Neural cell (in vitro differentiated cells): Measurements from ENCODE around the gene ZNF530. TPM values are rescaled to one million over a fixed set of nuclear protein-coding genes. Genes with fewer than 3 reads are reported as not detected.

Source experiments
- H2AFZ ChIP-seq: fragments of 200-600, 300-800 bp; sonication (generic), shearing (Covaris generic); 2 replicates; pipeline ENCODE4 v1.6.0; 2014; ENCODE audit warnings: low read depth, mild to moderate bottlenecking, antibody characterized with exemption, low read length, moderate library complexity
- H3F3A ChIP-seq: fragments of 200-600 bp; shearing (Covaris generic); 2 replicates; pipeline ENCODE4 v1.6.1; 2016; ENCODE audit warnings: mild to moderate bottlenecking, moderate library complexity, mixed read lengths, antibody characterized with exemption, low read length; ENCODE audit not compliant: insufficient read depth, poor library complexity, severe bottlenecking
- H3K27ac ChIP-seq: fragments of 200-600, 300-800 bp; sonication (generic), shearing (Covaris generic); 2 replicates; pipeline ENCODE4 v1.5.1; 2014; ENCODE audit warnings: mild to moderate bottlenecking, low read length, moderate library complexity
- H3K27me3 ChIP-seq: fragments of 300-800, 200-600 bp; sonication (generic), shearing (Covaris generic); 2 replicates; pipeline ENCODE4 v1.6.0; 2014; ENCODE audit warnings: mild to moderate bottlenecking, low read depth, low read length, moderate library complexity; ENCODE audit not compliant: insufficient read depth
- H3K36me3 ChIP-seq: fragments of 300-800, 200-600 bp; sonication (generic), shearing (Covaris generic); 2 replicates; pipeline ENCODE4 v1.5.1; 2014; ENCODE audit warnings: mild to moderate bottlenecking, antibody characterized with exemption, low read length, moderate library complexity; ENCODE audit not compliant: insufficient read depth
- H3K4me2 ChIP-seq: fragments of 300-800, 200-600 bp; sonication (generic), shearing (Covaris generic); 2 replicates; pipeline ENCODE4 v1.6.0; 2014; ENCODE audit warnings: mild to moderate bottlenecking, low read length
- H3K4me3 ChIP-seq: fragments of 300-800, 200-600 bp; sonication (generic), shearing (Covaris generic); 2 replicates; pipeline ENCODE4 v1.5.1; 2014; ENCODE audit warnings: mild to moderate bottlenecking, low read length, moderate library complexity
- H3K79me2 ChIP-seq: fragments of 200-600 bp; shearing (Covaris generic); replicated peaks from 2 replicates; pipeline ENCODE4 v1.6.0; 2014; ENCODE audit warnings: mild to moderate bottlenecking, low read length, moderate library complexity; ENCODE audit not compliant: insufficient read depth
- H3K9ac ChIP-seq: fragments of 300-800, 200-600 bp; sonication (generic), shearing (Covaris generic); 2 replicates; pipeline ENCODE4 v1.6.1; 2016; ENCODE audit warnings: mild to moderate bottlenecking, low read length, mixed read lengths
- H3K9me2 ChIP-seq: fragments of 200-600 bp; shearing (Covaris generic); 2 replicates; pipeline ENCODE4 v1.6.1; 2016; ENCODE audit warnings: mild to moderate bottlenecking, low read length, mixed read lengths; ENCODE audit not compliant: insufficient read depth
- H3K9me3 ChIP-seq: fragments of 200-600, 300-800 bp; sonication (generic), shearing (Covaris generic); 2 replicates; pipeline ENCODE4 v1.6.1; 2016; ENCODE audit warnings: mild to moderate bottlenecking, mixed run types, low read length, moderate library complexity, mixed read lengths
- H4K20me1 ChIP-seq: fragments of 200-600 bp; shearing (Covaris generic); 2 replicates; pipeline ENCODE4 v1.6.1; 2016; ENCODE audit warnings: mild to moderate bottlenecking, mixed run types; ENCODE audit not compliant: insufficient read depth
- CTCF ChIP-seq: fragments of 450-650 bp; IDR thresholded peaks from 2 replicates; pipeline ENCODE4 v1.5.1; 2014; ENCODE audit warnings: antibody characterized with exemption, mild to moderate bottlenecking, moderate library complexity; ENCODE audit not compliant: poor library complexity, severe bottlenecking
- EP300 ChIP-seq: fragments of 450-650 bp; conservative IDR thresholded peaks from 2 replicates; pipeline ENCODE4 v1.6.1; 2014; ENCODE audit warnings: antibody characterized with exemption, mild to moderate bottlenecking, moderate library complexity; ENCODE audit not compliant: poor library complexity, severe bottlenecking
- EZH2 ChIP-seq: fragments of 200-600, 300-800 bp; shearing (Covaris generic), sonication (generic); IDR thresholded peaks from 2 replicates; pipeline ENCODE4 v1.6.1; 2014; ENCODE audit warnings: antibody characterized with exemption, low read length, borderline replicate concordance, mild to moderate bottlenecking; ENCODE audit not compliant: insufficient read depth, poor library complexity, severe bottlenecking
- MXI1 ChIP-seq: fragments of 450-650 bp; conservative IDR thresholded peaks from 2 replicates; pipeline ENCODE4 v1.6.1; 2014; ENCODE audit warnings: antibody characterized with exemption, mild to moderate bottlenecking; ENCODE audit not compliant: poor library complexity, severe bottlenecking
- POLR2AphosphoS5 ChIP-seq: IDR thresholded peaks from 2 replicates; pipeline ENCODE4 v1.6.1; 2012
- RAD21 ChIP-seq: fragments of 450-650 bp; conservative IDR thresholded peaks from 2 replicates; pipeline ENCODE4 v1.6.1; 2014; ENCODE audit warnings: antibody characterized with exemption, mild to moderate bottlenecking, moderate library complexity
- REST ChIP-seq: IDR thresholded peaks from 2 replicates; pipeline ENCODE4 v1.6.1; 2012; ENCODE audit warnings: borderline replicate concordance
- SMC3 ChIP-seq: fragments of 450-650 bp; conservative IDR thresholded peaks from 2 replicates; pipeline ENCODE4 v1.6.1; 2014; ENCODE audit warnings: antibody characterized with exemption, mild to moderate bottlenecking, moderate library complexity; ENCODE audit not compliant: poor library complexity
- TAF1 ChIP-seq: IDR thresholded peaks from 2 replicates; pipeline ENCODE4 v1.6.1; 2012; ENCODE audit warnings: low read depth
- polyA plus RNA-seq: library from polyadenylated mRNA; depleted of rRNA; stranded (reverse); fragments of >200 nt; gene quantifications from 2 replicates; pipeline ENCODE4 v1.2.3, GENCODE V29; 2014

The ZNF530 gene
- polyA plus RNA-seq, 1 donor from 2014 or later = 11.6 TPM

GRCh38 chr19:57632987-57633831 is 33.5 kb downstream of the ZNF530 start, which contains the start of gene ZNF211:
TSS of gene ZNF211 (plus strand) at chr19:57633168. CDS start at chr19:57633347, 179 bp downstream.
- Histone ChIP-seq H3K9me3 (peaks cover 11% of the 10 kb centered on the region), H3K27ac (peak within 1 kb of the TSS; percentile 78), H4K20me1 (no peaks in the 10 kb centered on the region), H3K36me3 (peaks cover 29% of the 10 kb centered on the region), H3K9me2 (no peaks in the 10 kb centered on the region), H3K4me3 (peak within 1 kb of the TSS; percentile 95), H3K27me3 (no peaks in the 10 kb centered on the region), H3K4me2 (peak within 1 kb of the TSS; percentile 74), H3K79me2 (peaks cover 37% of the 10 kb centered on the region), H3F3A (no peaks in the 10 kb centered on the region), H3K9ac (peak within 1 kb of the TSS; percentile 86), H2AFZ (peak within 1 kb of the TSS; percentile 48)
- peak; percentile 55 for TF ChIP-seq SMC3
- TF ChIP-seq EP300 = peak; percentile 15
- peak; percentile 82 for TF ChIP-seq POLR2AphosphoS5
- TF ChIP-seq RAD21 = peak; percentile 39
- TF ChIP-seq CTCF = peak; percentile 47
- peak; percentile 59 for TF ChIP-seq MXI1
- peak; percentile 79 for TF ChIP-seq TAF1
- no peak for TF ChIP-seq EZH2
- TF ChIP-seq REST = peak; percentile 45

- Histone ChIP-seq H3K27ac (peak overlapping the region; percentile 78), H2AFZ (peak overlapping the region; percentile 48), H3F3A (no peaks in the 10 kb centered on the region), H4K20me1 (no peaks in the 10 kb centered on the region), H3K4me2 (peak overlapping the region; percentile 74), H3K9ac (peak overlapping the region; percentile 86), H3K27me3 (no peaks in the 10 kb centered on the region), H3K9me3 (peaks cover 6% of the 10 kb centered on the region), H3K36me3 (peaks cover 32% of the 10 kb centered on the region), H3K79me2 (peaks cover 42% of the 10 kb centered on the region), H3K4me3 (peak overlapping the region; percentile 95), H3K9me2 (no peaks in the 10 kb centered on the region)
- TF ChIP-seq RAD21 (no peak), REST (no peak), EZH2 (no peak), SMC3 (no peak), POLR2AphosphoS5 (no peak)
These were observed 34.1 kb downstream of the ZNF530 start for GRCh38 chr19:57633832-57634131.
